Neural cell (in vitro differentiated cells): Measurements from ENCODE around the gene BRD2.

Experiments
- EP300 ChIP-seq: fragments of 450-650 bp; conservative IDR thresholded peaks from 2 replicates; pipeline ENCODE4 v1.6.1; 2014; ENCODE audit warnings: antibody characterized with exemption, mild to moderate bottlenecking, moderate library complexity; ENCODE audit not compliant: poor library complexity, severe bottlenecking
- POLR2AphosphoS5 ChIP-seq: IDR thresholded peaks from 2 replicates; pipeline ENCODE4 v1.6.1; 2012
- SMC3 ChIP-seq: fragments of 450-650 bp; conservative IDR thresholded peaks from 2 replicates; pipeline ENCODE4 v1.6.1; 2014; ENCODE audit warnings: antibody characterized with exemption, mild to moderate bottlenecking, moderate library complexity; ENCODE audit not compliant: poor library complexity
- TF ChIP-seq, protein P1 (sequence below): fragments of 450-650 bp; IDR thresholded peaks from 2 replicates; pipeline ENCODE4 v1.5.1; 2014; ENCODE audit warnings: antibody characterized with exemption, mild to moderate bottlenecking, moderate library complexity; ENCODE audit not compliant: poor library complexity, severe bottlenecking
- TF ChIP-seq, protein P2 (sequence below): IDR thresholded peaks from 2 replicates; pipeline ENCODE4 v1.6.1; 2012; ENCODE audit warnings: borderline replicate concordance

DNA sequence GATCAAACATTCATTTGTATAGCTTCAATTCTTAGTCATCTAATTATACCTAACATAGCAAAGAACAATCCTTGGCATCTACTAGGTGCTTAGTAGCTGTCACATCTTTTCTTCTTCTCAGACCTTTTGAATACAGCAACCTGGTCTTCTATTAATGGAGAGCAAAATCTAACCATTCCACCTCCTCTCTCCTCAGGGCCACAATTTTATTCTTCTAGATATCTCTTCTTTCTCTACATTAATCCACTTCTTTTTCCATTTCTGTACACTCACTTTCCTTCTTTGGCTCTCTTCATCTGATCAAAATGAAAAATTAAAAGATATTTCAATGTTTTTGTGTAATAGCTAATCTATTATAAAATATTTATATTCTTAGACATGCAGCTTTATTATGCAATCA lies 50.0 kb downstream of the BRD2 start:
- TF ChIP-seq POLR2AphosphoS5: no peak
- TF ChIP-seq, protein P1, sequence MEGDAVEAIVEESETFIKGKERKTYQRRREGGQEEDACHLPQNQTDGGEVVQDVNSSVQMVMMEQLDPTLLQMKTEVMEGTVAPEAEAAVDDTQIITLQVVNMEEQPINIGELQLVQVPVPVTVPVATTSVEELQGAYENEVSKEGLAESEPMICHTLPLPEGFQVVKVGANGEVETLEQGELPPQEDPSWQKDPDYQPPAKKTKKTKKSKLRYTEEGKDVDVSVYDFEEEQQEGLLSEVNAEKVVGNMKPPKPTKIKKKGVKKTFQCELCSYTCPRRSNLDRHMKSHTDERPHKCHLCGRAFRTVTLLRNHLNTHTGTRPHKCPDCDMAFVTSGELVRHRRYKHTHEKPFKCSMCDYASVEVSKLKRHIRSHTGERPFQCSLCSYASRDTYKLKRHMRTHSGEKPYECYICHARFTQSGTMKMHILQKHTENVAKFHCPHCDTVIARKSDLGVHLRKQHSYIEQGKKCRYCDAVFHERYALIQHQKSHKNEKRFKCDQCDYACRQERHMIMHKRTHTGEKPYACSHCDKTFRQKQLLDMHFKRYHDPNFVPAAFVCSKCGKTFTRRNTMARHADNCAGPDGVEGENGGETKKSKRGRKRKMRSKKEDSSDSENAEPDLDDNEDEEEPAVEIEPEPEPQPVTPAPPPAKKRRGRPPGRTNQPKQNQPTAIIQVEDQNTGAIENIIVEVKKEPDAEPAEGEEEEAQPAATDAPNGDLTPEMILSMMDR: no peak
- TF ChIP-seq SMC3: no peak
- TF ChIP-seq EP300: no peak
- TF ChIP-seq, protein P2, sequence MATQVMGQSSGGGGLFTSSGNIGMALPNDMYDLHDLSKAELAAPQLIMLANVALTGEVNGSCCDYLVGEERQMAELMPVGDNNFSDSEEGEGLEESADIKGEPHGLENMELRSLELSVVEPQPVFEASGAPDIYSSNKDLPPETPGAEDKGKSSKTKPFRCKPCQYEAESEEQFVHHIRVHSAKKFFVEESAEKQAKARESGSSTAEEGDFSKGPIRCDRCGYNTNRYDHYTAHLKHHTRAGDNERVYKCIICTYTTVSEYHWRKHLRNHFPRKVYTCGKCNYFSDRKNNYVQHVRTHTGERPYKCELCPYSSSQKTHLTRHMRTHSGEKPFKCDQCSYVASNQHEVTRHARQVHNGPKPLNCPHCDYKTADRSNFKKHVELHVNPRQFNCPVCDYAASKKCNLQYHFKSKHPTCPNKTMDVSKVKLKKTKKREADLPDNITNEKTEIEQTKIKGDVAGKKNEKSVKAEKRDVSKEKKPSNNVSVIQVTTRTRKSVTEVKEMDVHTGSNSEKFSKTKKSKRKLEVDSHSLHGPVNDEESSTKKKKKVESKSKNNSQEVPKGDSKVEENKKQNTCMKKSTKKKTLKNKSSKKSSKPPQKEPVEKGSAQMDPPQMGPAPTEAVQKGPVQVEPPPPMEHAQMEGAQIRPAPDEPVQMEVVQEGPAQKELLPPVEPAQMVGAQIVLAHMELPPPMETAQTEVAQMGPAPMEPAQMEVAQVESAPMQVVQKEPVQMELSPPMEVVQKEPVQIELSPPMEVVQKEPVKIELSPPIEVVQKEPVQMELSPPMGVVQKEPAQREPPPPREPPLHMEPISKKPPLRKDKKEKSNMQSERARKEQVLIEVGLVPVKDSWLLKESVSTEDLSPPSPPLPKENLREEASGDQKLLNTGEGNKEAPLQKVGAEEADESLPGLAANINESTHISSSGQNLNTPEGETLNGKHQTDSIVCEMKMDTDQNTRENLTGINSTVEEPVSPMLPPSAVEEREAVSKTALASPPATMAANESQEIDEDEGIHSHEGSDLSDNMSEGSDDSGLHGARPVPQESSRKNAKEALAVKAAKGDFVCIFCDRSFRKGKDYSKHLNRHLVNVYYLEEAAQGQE: no peak
